ENCODE data around the gene CREB3. TPM values are rescaled to one million over a fixed set of nuclear protein-coding genes. Genes with fewer than 3 reads are reported as not detected.
A peak's percentile ranks its signal among the peaks of the same experiment; 100 is the strongest.

Gene CREB3
- total and polyA plus RNA-seq, 12 donors, result 16.2 to 39.1 (median 21.4) TPM

- Histone ChIP-seq H3K9me3 (no peaks in the 10 kb centered on the region), H3K36me3 (peaks cover 10 to 100% (median 85%) of the 10 kb centered on the region in 9 donors), H3K4me1 (peaks cover 0 to 23% (median 5%) of the 10 kb centered on the region in 9 donors), H3K4me3 (no peak overlapping the region), H3K27me3 (no peaks in the 10 kb centered on the region), H3K27ac (peak overlapping the region in 5 of 10 donors; percentile 6 to 34 (median 19))
- ATAC-seq (peak in 5 of 8 donors; percentile 22 to 78 (median 51)), DNase-seq (no peak)
- no peak for TF ChIP-seq CTCF (IDR thresholded peaks at IDR 0.05)
- intact Hi-C loops (cut with DNase I), result no loop called here
Observed at GRCh38 chr9:35700942-35701341, 31.5 kb upstream of the CREB3 start.

DNA sequence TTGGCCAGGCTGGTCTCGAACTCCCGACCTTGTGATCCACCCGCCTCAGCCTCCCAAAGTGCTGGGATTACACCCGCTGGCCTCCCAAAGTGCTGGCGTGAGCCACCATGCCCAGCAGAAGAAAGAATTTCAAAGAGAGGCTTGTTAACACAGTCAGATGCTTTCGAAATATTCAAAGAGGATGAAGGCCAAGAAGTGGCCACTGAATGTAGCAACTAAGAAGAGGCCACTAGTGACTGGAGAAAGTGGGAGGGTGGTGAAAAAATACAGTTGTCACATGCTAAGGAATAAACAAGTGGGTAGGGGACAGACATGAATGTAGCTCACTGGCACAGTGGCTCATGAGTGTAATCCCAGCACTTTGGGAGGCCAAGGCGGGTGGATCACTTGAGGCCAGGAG is 29.8 kb upstream of the CREB3 start:
- intact Hi-C loops (cut with DNase I), result no loop called here
- no peak overlapping the region for H3K4me3 ChIP-seq
- H3K27me3 ChIP-seq, result no peaks in the 10 kb centered on the region
- H3K4me1 ChIP-seq, result peaks cover 0 to 23% (median 5%) of the 10 kb centered on the region in 9 donors
- ATAC-seq (no peak), DNase-seq (no peak)
- peaks cover 19 to 100% (median 100%) of the 10 kb centered on the region in 9 donors for H3K36me3 ChIP-seq
- H3K27ac ChIP-seq, result no peak overlapping the region
- WGBS, 2 donors, result 95 to 98% methylated on average over 7 of the region's 7 CpGs
- no peak for TF ChIP-seq CTCF (IDR thresholded peaks at IDR 0.05)
- no peaks in the 10 kb centered on the region for H3K9me3 ChIP-seq

DNA sequence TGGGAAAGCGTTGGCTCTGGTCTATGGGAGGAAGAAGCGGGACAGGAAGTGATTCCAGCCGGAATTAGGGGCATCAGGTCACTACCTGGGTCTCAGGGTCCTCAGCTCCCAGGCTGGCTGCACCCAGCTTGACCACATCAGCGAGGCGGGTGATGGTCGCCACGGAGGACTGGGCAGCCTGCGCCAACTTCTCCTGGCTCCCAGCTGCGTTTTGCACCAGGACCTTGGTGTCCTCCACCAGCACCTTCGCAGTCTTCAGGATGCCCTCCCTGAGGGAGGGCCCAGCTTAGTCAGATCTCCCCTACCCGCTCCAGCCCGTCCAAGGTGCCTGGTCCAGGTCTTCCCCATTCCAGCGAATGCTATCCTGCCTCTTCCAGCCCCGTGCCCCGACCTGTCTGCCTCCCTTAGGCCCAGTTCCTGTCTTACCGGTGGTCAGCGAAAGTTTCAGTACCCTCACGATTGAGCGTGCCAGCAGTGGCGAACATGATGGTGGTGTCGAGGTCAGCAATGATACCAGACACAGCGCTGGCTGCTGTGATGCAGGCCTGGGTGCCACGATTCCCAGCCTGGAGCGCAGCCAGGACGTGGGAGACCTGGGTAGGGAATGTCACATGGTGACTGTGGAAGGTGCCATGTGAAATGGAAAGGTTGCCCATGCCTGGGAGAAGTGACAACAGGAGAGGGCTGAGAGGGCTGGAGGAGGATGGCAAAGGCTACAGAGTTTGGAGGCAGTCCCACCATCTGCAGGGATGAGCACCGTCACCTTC is 28.4 kb upstream of the CREB3 start:
- WGBS, 2 donors, result 88 to 90% methylated on average over 26 of the region's 26 CpGs
- peaks cover 0 to 23% (median 5%) of the 10 kb centered on the region in 9 donors for H3K4me1 ChIP-seq
- TF ChIP-seq CTCF (IDR thresholded peaks at IDR 0.05), result no peak
- H3K9me3 ChIP-seq, result no peaks in the 10 kb centered on the region
- no peak overlapping the region for H3K4me3 ChIP-seq
- ATAC-seq, result peak in 7 of 8 donors; percentile 21 to 68 (median 58)
- intact Hi-C loops (cut with DNase I), result no loop called here
- no peaks in the 10 kb centered on the region for H3K27me3 ChIP-seq
- DNase-seq, result peak; percentile 38 to 59
- H3K27ac ChIP-seq, result peak overlapping the region in 1 of 10 donors; percentile 44
- peaks cover 20 to 100% (median 100%) of the 10 kb centered on the region in 9 donors for H3K36me3 ChIP-seq

DNA sequence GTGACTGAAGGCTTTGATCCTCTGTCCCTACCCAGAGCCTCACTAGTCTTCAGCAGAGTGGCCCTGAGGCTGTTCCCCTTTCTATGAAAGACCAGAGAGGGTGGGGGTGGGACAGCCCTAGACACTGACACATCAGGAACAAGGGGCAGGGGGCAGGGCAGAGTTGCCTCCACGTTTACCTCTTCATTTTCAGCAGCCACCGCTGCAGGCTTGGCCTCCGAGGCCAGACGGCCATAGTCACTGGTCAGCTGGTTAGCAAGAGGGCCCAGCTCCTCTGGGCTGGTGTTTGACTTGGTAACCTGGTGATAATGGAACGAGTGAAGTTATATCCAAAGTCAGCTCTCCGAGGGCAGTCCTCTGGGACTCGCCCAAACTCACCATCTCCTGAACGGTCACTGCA is 27.1 kb upstream of the CREB3 start:
- no peak for TF ChIP-seq CTCF (IDR thresholded peaks at IDR 0.05)
- no peak overlapping the region for H3K4me3 ChIP-seq
- H3K4me1 ChIP-seq, result peaks cover 0 to 19% (median 5%) of the 10 kb centered on the region in 9 donors
- intact Hi-C loops (cut with DNase I), result no loop called here
- H3K9me3 ChIP-seq, result no peaks in the 10 kb centered on the region
- 78 to 82% methylated on average over 8 of the region's 8 CpGs for WGBS, 2 donors
- no peak for ATAC-seq
- H3K27me3 ChIP-seq, result no peaks in the 10 kb centered on the region
- H3K36me3 ChIP-seq, result peaks cover 16 to 100% (median 96%) of the 10 kb centered on the region in 9 donors
- H3K27ac ChIP-seq, result peak overlapping the region in 2 of 10 donors; percentile 9 to 44
- DNase-seq, result no peak
